ENCODE results near the gene SYCN.

The SYCN gene

GRCh38 chr19:39169143-39169810, 34.8 kb downstream of the SYCN start:
- DNase-seq = no peak

GRCh38 chr19:39168258-39169142, 35.6 kb downstream of the SYCN start:
- DNase-seq = no peak

- no peak for DNase-seq
Observed at GRCh38 chr19:39167461-39168257, 36.4 kb downstream of the SYCN start.

- DNase-seq = no peak
Observed at GRCh38 chr19:39166571-39167391, 37.3 kb downstream of the SYCN start.

GRCh38 chr19:39165857-39166256, 38.2 kb downstream of the SYCN start:
- DNase-seq = no peak

- DNase-seq = no peak
Observed at GRCh38 chr19:39164289-39164688, 39.8 kb downstream of the SYCN start.

GRCh38 chr19:39163621-39164020, 40.4 kb downstream of the SYCN start:
- DNase-seq = no peak

GRCh38 chr19:39162441-39163043, 41.5 kb downstream of the SYCN start:
- no peak for DNase-seq

- DNase-seq = no peak
Observed at GRCh38 chr19:39160889-39161672, 43.0 kb downstream of the SYCN start.

- DNase-seq = no peak
Observed at GRCh38 chr19:39160523-39160861, 43.6 kb downstream of the SYCN start.

- DNase-seq = no peak
Observed at GRCh38 chr19:39158646-39159260, 45.3 kb downstream of the SYCN start.

GRCh38 chr19:39157997-39158389, 46.1 kb downstream of the SYCN start:
- DNase-seq = no peak

GRCh38 chr19:39157275-39157996, 46.6 kb downstream of the SYCN start:
- DNase-seq = no peak

- DNase-seq = no peak
Observed at GRCh38 chr19:39156326-39157230, 47.5 kb downstream of the SYCN start.

GRCh38 chr19:39155741-39156140, 48.3 kb downstream of the SYCN start:
- DNase-seq = no peak

GRCh38 chr19:39155114-39155700, 48.9 kb downstream of the SYCN start:
- DNase-seq = no peak

GRCh38 chr19:39154629-39155100, 49.4 kb downstream of the SYCN start:
- DNase-seq = no peak

GRCh38 chr19:39154100-39154628, 49.9 kb downstream of the SYCN start:
- no peak for DNase-seq

Data from NCI-H1105 treated with DMSO at 0.1 percent for 48 hours (cell line).